Measurements from ENCODE around the gene PER2. TPM values are rescaled to one million over a fixed set of nuclear protein-coding genes. Genes with fewer than 3 reads are reported as not detected.
A peak's percentile ranks its signal among the peaks of the same experiment; 100 is the strongest.

The PER2 gene
- total and polyA plus RNA-seq, 2 of the 4 experiments (the other 2 are of a cell fraction), result 1.7 to 3.2 TPM

DNA sequence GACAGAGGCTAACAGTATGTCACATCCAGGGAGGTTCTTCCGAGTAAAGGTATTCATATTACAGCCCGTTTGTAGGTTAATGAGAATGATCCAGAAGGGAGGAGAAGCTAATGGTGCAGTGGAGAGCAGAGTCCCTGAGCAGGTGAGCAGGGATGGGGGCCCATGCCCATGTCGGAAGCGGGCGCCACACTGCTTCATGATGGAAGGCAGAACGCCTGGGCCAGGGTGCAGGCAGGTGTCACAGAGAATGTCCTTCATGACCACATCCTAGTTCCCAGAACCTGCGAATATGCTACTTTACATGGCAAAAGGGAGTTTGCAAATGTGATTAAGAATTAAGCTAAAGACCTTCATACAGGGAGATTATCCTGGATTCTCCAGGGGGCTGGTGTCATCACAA, 52.6 kb downstream of the PER2 start:
- H2AK9ac ChIP-seq (replicated peaks; ENCODE audit: low read depth, low read length, poor library complexity), result peak overlapping the region; percentile 78
- H4K8ac ChIP-seq (ENCODE audit: low read depth in 2 of 2, low read length in 2 of 2), result no peak overlapping the region
- H3K18ac ChIP-seq (ENCODE audit: low read depth, low read length), result no peak overlapping the region
- H3K4ac ChIP-seq (ENCODE audit: low read depth, low read length), result no peak overlapping the region
- no TSS peak for BruUV-seq (replicated peaks)
- H3K4me3 ChIP-seq (ENCODE audit: insufficient read depth, low read depth, low read length), result no peak overlapping the region
- no peak overlapping the region for H3K4me2 ChIP-seq (ENCODE audit: low read depth, low read length)
- ATAC-seq (ENCODE audit: low read depth) (no peak), DNase-seq (no peak)
- no peak overlapping the region for H3K9ac ChIP-seq (ENCODE audit: low read depth, low read length)
- no peak overlapping the region for H3K14ac ChIP-seq (replicated peaks; ENCODE audit: low read depth, low read length)
- 96% methylated on average over 5 of the region's 7 CpGs; no CpG with 5 or more reads in 1 of the 2 experiments for WGBS, 2 experiments (ENCODE audit: extremely low coverage in 2 of 2, insufficient read length in 1 of 2)
- intact Hi-C loops (cut with micrococcal nuclease) (no loop called here), dilution Hi-C loops (cut with HindIII; ENCODE audit: low sequenced_read_pairs, unreplicated experiment) (no loop called here), in situ Hi-C loops (cut with MboI; ENCODE audit: low sequenced_read_pairs) (no loop called here)
- no peak overlapping the region for H2BK5ac ChIP-seq (ENCODE audit: low read depth, low read length, poor library complexity, severe bottlenecking)
- POLR2A ChIA-PET (ENCODE audit: unreplicated experiment), result no interaction called here
- H3K79me1 ChIP-seq (ENCODE audit: low read depth in 1 of 2, low read length in 2 of 2), result peaks cover 0 to 2% of the 10 kb centered on the region in 2 experiments; a peak in 1 of 4 replicates
- H3K27ac ChIP-seq (ENCODE audit: insufficient read depth, low read length), result no peak overlapping the region
- peaks cover 19% of the 10 kb centered on the region for H3K27me3 ChIP-seq (ENCODE audit: control insufficient read depth, insufficient read depth, low read length)
- CTCF ChIA-PET, result no interaction called here
- no peak overlapping the region for H3K56ac ChIP-seq (ENCODE audit: extremely low read depth, insufficient read depth, low read length)
- H4K20me1 ChIP-seq (ENCODE audit: insufficient read depth, low read length), result no peaks in the 10 kb centered on the region
- peak overlapping the region; percentile 13; the same call in 1 of the 2 replicates for H2AK5ac ChIP-seq (ENCODE audit: low read depth, low read length)
- H2BK120ac ChIP-seq (ENCODE audit: low read depth, low read length), result no peak overlapping the region
- H2AFZ ChIP-seq (replicated peaks; ENCODE audit: low read length, poor library complexity), result no peak overlapping the region
- no peak overlapping the region for H2BK15ac ChIP-seq (ENCODE audit: low read depth, low read length)
- no peaks in the 10 kb centered on the region for H3K36me3 ChIP-seq (ENCODE audit: control insufficient read depth, insufficient read depth, low read length)
- no peaks in the 10 kb centered on the region for H3K9me1 ChIP-seq (ENCODE audit: insufficient read depth, low read length)
- H3K23ac ChIP-seq (ENCODE audit: low read depth, low read length), result peak overlapping the region; percentile 40; the same call in 1 of the 2 replicates
- TF ChIP-seq POLR2A (IDR thresholded peaks at IDR 0.05; ENCODE audit: low read depth, low read length) (no peak), MXI1 (IDR thresholded peaks at IDR 0.05; ENCODE audit: borderline replicate concordance, low read depth, low read length) (no peak), RAD21 (IDR thresholded peaks at IDR 0.05; ENCODE audit: low read length) (no peak), CEBPB (IDR thresholded peaks at IDR 0.05; ENCODE audit: low read depth, low read length) (no peak), FOS (IDR thresholded peaks at IDR 0.05; ENCODE audit: low read depth, low read length) (no peak), SMC3 (IDR thresholded peaks at IDR 0.05; ENCODE audit: low read depth, low read length) (no peak)
- no peak overlapping the region for H2BK20ac ChIP-seq (ENCODE audit: low read depth, low read length)
- H3K9me3 ChIP-seq (ENCODE audit: control insufficient read depth, insufficient read depth, low read length), result 0 out of 2 replicates have a peak, but pooled peaks cover 2% of the 10 kb centered on the region
- H4K91ac ChIP-seq (ENCODE audit: insufficient read depth, low read depth, low read length), result no peak overlapping the region
- no peak overlapping the region for H4K5ac ChIP-seq (ENCODE audit: low read depth, low read length)
- peaks cover 4% of the 10 kb centered on the region; the same call in 1 of the 2 replicates for H3K4me1 ChIP-seq (ENCODE audit: control insufficient read depth, insufficient read depth, low read length)

Measured in IMR-90 (cell line).